Panc1 (cell line): ENCODE data around the gene SBF2. TPM values are rescaled to one million over a fixed set of nuclear protein-coding genes. Genes with fewer than 3 reads are reported as not detected.

ENCODE experiments used
- ATAC-seq: fragments of 200-7000 bp; cut with Tn5 transposase; 2 replicates; pipeline ENCODE4 v1.9.1; 2020; ENCODE audit warnings: mild to moderate bottlenecking, moderate library complexity
- BruUV-seq: library from RNA; stranded (reverse); fragments of 400-500 nt; replicated peaks from 2 replicates; lab custom pipeline; 2021; lab: Mats Ljungman, UMichigan
- CTCF ChIA-PET: fragments of 300-600 bp; sonication (Branson Sonifier 250); formaldehyde crosslinking; loops from one replicate; lab custom pipeline; 2022; ENCODE audit warnings: antibody characterized with exemption; lab: Charles Lee
- POLR2A ChIA-PET: fragments of 300-600 bp; sonication (Branson Sonifier 250); formaldehyde crosslinking; loops from one replicate; lab custom pipeline; 2022; ENCODE audit warnings: antibody characterized with exemption; lab: Charles Lee
- DNase-seq: peaks from one replicate; pipeline ENCODE4 v3.0.0-alpha.2; 2010; ENCODE audit warnings: low read depth, low spot score
- H3K27ac ChIP-seq: 2 replicates; pipeline ENCODE4 v1.5.1; 2011; ENCODE audit warnings: mild to moderate bottlenecking, low read length, inconsistent platforms
- H3K27me3 ChIP-seq: fragments of 200-500 bp; sonication (Bioruptor generic); 2 replicates; pipeline ENCODE4 v1.6.0; 2014; ENCODE audit warnings: low read length, inconsistent platforms; ENCODE audit not compliant: control insufficient read depth, insufficient read depth
- H3K36me3 ChIP-seq: fragments of 200-500 bp; sonication (Bioruptor generic); 2 replicates; pipeline ENCODE4 v1.5.1; 2014; ENCODE audit warnings: inconsistent platforms, mild to moderate bottlenecking, low read length, moderate library complexity; ENCODE audit not compliant: control insufficient read depth, insufficient read depth
- H3K4me1 ChIP-seq: 2 replicates; pipeline ENCODE4 v1.5.1; 2011; ENCODE audit warnings: inconsistent platforms, mild to moderate bottlenecking, low read length, moderate library complexity; ENCODE audit not compliant: control insufficient read depth, insufficient read depth
- H3K4me3 ChIP-seq, 2 experiments: 2 replicates each; pipeline ENCODE4 v1.5.1; 2011 to 2012; ENCODE audit warnings: low read depth in 2 of 2, low read length in 2 of 2, mild to moderate bottlenecking in 2 of 2, inconsistent platforms in 1 of 2, moderate library complexity in 1 of 2
- H3K9me3 ChIP-seq: fragments of 200-500 bp; sonication (Bioruptor generic); 2 replicates; pipeline ENCODE4 v1.5.1; 2014; ENCODE audit warnings: low read depth, mild to moderate bottlenecking, inconsistent platforms, low read length, moderate library complexity; ENCODE audit not compliant: control insufficient read depth, insufficient read depth
- CTCF ChIP-seq: fragments of 450-650 bp; IDR thresholded peaks from 2 replicates; pipeline ENCODE4 v1.5.1; 2017; ENCODE audit warnings: mild to moderate bottlenecking
- POLR2AphosphoS5 ChIP-seq: IDR thresholded peaks from 2 replicates; pipeline ENCODE4 v1.6.1; 2012; ENCODE audit warnings: mild to moderate bottlenecking, low read depth, low read length, moderate library complexity
- SIN3A ChIP-seq: IDR thresholded peaks from 2 replicates; pipeline ENCODE4 v1.6.1; 2012; ENCODE audit warnings: low read depth, mild to moderate bottlenecking, low read length, moderate library complexity, borderline replicate concordance; ENCODE audit not compliant: insufficient read depth
- TCF7L2 ChIP-seq: IDR thresholded peaks from 2 replicates; pipeline ENCODE4 v1.6.1; 2011; ENCODE audit warnings: mild to moderate bottlenecking, low read depth, low read length, inconsistent platforms
- in situ Hi-C: cut with HindIII; loops from 2 replicates; pipeline ENCODE4 v1.10.0; 2016; ENCODE audit warnings: low sequenced_read_pairs, low pct_unique_long_range_greater_than_20kb
- intact Hi-C: fragments of 100-400 bp; cut with micrococcal nuclease; formaldehyde crosslinking; loops from one replicate; pipeline ENCODE4 v1.10.0; 2022; ENCODE audit not compliant: unreplicated experiment
- total RNA-seq: library from RNA; stranded (reverse); gene quantifications from one replicate; pipeline ENCODE4 v1.2.1, GENCODE V29; 2021; ENCODE audit not compliant: unreplicated experiment
- TF ChIP-seq, protein P1 (sequence below), 2 experiments: IDR thresholded peaks; 2 replicates each; pipeline ENCODE4 v1.6.1; 2011 to 2012; ENCODE audit warnings: low read depth in 2 of 2, control low read depth in 1 of 2, low read length in 1 of 2, mild to moderate bottlenecking in 1 of 2, moderate library complexity in 1 of 2; ENCODE audit not compliant: insufficient read depth in 1 of 2

SBF2 gene
- total RNA-seq, 1 experiment from 2014 or later = 65.0 TPM

DNA sequence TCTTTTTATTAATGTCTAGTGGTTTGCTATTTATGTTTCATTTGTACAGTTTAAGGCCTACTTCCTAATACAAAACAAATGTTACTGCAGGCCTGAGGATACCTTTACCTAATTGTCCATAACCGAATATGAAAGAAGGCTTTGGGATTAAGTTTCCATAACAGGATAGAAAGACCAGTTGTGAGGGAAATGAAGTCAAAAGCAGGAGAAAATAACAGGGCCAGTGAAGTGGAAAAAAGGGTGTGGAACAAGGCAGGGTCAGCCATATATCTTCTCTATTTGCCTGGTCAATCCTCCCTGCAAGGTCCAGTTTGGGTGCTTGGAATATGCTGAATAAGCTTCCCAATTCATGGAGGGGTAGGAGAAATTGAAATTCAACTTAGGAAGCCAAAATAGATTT is 418.6 kb downstream of the SBF2 start:
- BruUV-seq = no TSS peak
- no peaks in the 10 kb centered on the region for H3K27me3 ChIP-seq
- H3K36me3 ChIP-seq = no peaks in the 10 kb centered on the region
- in situ Hi-C loops = no loop called here
- H3K9me3 ChIP-seq = peaks cover 2% of the 10 kb centered on the region; the same call in 1 of the 2 replicates
- ATAC-seq = no peak
- H3K4me3 ChIP-seq = no peak overlapping the region
- intact Hi-C loops = no loop called here
- no peak for TF ChIP-seq SIN3A
- no peak for TF ChIP-seq POLR2AphosphoS5
- TF ChIP-seq TCF7L2 = no peak
- TF ChIP-seq, protein P1, sequence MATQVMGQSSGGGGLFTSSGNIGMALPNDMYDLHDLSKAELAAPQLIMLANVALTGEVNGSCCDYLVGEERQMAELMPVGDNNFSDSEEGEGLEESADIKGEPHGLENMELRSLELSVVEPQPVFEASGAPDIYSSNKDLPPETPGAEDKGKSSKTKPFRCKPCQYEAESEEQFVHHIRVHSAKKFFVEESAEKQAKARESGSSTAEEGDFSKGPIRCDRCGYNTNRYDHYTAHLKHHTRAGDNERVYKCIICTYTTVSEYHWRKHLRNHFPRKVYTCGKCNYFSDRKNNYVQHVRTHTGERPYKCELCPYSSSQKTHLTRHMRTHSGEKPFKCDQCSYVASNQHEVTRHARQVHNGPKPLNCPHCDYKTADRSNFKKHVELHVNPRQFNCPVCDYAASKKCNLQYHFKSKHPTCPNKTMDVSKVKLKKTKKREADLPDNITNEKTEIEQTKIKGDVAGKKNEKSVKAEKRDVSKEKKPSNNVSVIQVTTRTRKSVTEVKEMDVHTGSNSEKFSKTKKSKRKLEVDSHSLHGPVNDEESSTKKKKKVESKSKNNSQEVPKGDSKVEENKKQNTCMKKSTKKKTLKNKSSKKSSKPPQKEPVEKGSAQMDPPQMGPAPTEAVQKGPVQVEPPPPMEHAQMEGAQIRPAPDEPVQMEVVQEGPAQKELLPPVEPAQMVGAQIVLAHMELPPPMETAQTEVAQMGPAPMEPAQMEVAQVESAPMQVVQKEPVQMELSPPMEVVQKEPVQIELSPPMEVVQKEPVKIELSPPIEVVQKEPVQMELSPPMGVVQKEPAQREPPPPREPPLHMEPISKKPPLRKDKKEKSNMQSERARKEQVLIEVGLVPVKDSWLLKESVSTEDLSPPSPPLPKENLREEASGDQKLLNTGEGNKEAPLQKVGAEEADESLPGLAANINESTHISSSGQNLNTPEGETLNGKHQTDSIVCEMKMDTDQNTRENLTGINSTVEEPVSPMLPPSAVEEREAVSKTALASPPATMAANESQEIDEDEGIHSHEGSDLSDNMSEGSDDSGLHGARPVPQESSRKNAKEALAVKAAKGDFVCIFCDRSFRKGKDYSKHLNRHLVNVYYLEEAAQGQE (IDR thresholded peaks at IDR 0.05; ENCODE audit: insufficient read depth in 1 of 2, low read depth in 2 of 2, low read length in 1 of 2) = no peak
- no peak for TF ChIP-seq CTCF
- peaks cover 14% of the 10 kb centered on the region for H3K4me1 ChIP-seq
- no peak for DNase-seq
- POLR2A ChIA-PET = no interaction called here
- CTCF ChIA-PET = interaction anchor here (0.6 kb wide), 1 partner anchor 511 kb away, joined by 3 read pairs; no protein-coding TSS in a partner anchor
- H3K27ac ChIP-seq = peak overlapping the region; percentile 69; the same call in 1 of the 2 replicates

GRCh38 chr11:9874466-9874865 is 419.6 kb downstream of the SBF2 start:
- in situ Hi-C loops = loop anchor here (25.0 kb wide), 1 partner anchor 438 kb away; the partner anchor contains the start of gene ADM
- BruUV-seq = no TSS peak
- Histone ChIP-seq H3K4me3 (no peak overlapping the region), H3K27ac (peak overlapping the region; percentile 69; the same call in 1 of the 2 replicates), H3K27me3 (no peaks in the 10 kb centered on the region), H3K36me3 (no peaks in the 10 kb centered on the region), H3K9me3 (peaks cover 2% of the 10 kb centered on the region; the same call in 1 of the 2 replicates), H3K4me1 (peaks cover 14% of the 10 kb centered on the region)
- TF ChIP-seq CTCF (no peak), TCF7L2 (no peak), POLR2AphosphoS5 (no peak), SIN3A (no peak)
- TF ChIP-seq, protein P1 (IDR thresholded peaks at IDR 0.05; ENCODE audit: insufficient read depth in 1 of 2, low read depth in 2 of 2, low read length in 1 of 2) = no peak
- no peak for DNase-seq
- intact Hi-C loops = no loop called here
- ChIA-PET POLR2A (no interaction called here), CTCF (no interaction called here)
- ATAC-seq = no peak
